Activated naive CD8-positive, alpha-beta T cell treated with anti-CD3 and anti-CD28 coated beads, Interleukin-2, amount 50 U/mL, for 16 hours (primary cell): Measurements from ENCODE around the gene SLC4A1.
"Not testable (repeated sequence)": the region's sequence is repeated elsewhere in the genome, so short reads cannot be mapped to it uniquely, and the experiment has no call there.

Experiments
- DNase-seq: peaks from one replicate; pipeline ENCODE4 v3.0.0-alpha.2; 2020; ENCODE audit warnings: low read depth, low spot score

SLC4A1 gene

DNA sequence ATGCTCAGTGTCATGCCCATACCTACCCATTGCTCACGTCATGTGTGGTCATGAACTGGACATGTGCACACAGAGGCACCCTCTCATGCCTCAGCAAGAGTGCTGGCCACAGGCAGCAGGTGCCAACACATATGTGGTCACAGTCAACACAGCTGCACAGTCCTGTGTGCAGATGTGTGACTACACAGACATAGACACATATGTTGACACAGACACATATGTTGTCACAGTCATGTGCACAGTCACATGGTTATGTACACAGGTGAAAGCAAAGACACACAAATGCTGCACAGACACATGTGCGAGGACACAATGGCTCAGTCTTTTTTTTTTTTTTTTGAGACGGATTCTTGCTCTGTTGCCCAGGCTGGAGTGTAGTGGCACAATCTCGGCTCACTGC, 11.3 kb downstream of the SLC4A1 start:
- DNase-seq: no peak

DNA sequence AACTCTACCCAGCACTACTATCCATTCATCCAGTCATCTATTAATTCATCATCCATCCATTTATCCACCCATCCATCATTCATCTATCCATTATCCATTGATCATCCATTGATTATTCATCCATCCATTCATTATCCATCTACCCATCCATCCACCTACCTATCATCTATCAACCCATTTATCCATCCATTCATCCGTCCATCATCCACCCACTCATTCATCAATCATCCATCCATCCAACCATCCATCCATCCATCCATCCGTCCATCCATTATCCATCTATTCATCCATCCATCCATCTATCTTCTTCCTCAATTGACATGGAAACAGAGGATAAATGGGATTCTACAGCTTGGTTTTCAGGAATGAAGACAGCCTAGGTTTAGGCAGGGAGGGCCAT, 12.0 kb downstream of the SLC4A1 start:
- no peak for DNase-seq

DNA sequence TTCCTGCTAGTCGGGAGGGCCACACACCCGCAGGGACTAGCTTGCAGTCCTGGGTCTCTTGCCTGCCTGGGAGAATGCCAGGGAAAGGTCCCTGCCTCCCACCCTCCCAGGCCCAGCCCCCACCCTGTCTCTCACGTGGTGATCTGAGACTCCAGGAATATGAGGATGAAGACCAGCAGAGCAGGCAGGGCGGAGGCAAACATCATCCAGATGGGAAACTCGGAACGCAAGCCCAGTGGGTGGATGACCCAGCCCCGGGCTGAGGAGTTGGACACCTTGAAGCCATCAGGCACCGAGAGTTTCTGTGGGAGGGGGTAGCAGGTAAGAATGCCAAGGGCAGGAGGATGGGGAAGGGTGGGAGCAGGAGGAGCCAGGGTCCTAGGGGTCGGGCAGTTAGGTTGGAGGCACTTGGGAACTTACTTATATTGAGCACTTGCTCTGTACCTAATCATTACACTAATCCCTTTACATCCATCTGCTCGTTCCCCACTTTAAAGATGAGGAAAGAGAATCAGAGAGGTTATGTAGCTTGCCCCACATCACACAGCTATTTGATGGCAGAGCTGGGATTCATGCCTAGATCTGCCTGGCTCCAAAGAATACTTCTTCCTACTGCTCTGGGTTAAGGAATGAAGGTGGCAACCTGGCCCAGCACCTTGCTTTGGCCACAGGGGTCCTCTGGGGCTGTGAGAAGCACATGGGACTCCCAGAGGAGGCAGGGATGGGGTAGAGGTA, 13.4 kb downstream of the SLC4A1 start:
- no peak for DNase-seq

DNA sequence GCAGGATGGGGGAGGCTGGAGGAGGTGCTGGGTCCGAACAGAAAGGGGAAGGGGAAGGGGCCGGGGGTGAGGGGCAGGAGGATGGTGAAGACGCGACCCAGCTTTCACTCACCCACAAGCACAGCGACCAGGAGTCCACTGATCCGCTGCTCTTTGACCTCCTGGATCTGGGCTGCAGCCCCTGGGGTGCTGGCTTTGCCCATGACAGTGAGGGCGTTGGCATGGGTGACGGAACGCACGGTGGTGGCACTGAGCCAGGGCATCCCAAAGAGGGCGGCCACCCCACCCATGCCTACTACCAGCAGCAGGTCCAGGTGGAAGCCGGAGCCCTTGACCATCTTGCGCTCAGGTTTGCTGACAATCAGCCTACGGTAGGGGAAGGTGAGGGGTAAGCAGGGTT, 14.9 kb downstream of the SLC4A1 start:
- DNase-seq: no peak

DNA sequence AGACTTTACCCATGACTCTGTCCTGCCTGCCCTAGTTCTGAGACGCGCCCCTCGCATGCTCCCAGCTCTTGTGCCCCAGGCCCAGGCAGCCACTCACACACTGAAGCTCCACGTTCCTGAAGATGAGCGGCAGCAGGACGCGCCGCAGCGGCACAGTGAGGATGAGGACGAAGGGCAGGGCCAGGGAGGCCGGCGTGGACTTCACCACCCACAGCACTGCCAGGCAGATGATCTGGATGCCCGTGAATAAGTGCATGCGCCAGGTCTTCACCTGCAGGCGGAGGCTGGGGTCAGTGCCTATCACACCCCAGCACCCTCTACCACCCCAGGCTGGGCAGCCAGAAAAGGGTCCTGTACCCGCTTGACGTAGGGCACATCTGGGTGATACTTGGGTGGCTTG, 16.9 kb downstream of the SLC4A1 start:
- no peak for DNase-seq

DNA sequence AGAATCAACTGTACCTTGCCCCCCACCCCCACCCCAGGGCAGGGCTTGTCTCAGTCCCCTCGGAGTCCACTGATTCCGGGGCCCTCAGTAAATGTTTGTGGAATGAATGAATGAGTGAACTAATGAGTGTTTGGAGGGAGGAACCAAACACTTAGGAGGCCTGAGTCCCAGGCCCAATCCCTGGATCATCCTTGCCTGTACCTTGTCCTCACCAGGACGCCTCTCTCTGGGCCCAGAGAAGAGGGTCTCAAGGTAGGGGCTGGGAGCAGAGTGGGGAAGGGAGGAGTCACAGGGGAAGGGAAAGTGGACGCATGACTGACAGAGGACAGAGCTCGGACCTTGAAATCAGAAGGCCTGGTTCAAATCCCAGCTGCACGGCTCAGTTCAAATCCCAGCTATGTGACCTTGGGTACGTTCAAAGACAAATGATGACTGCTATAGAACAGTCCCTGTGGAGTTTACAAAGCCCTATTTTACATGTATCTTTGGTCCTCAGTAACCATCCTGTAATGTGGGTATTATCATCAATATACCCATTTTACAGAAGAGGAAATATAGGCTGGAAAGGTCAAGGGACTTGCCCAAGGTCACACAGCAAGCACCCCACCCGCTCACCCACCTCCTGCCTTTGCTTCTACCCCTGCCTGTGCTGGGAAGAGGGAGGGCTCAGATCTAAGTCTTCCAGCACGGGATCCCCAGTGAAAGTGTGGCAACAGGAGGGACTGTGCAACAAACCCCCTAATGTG, 18.3 kb downstream of the SLC4A1 start:
- no peak for DNase-seq

DNA sequence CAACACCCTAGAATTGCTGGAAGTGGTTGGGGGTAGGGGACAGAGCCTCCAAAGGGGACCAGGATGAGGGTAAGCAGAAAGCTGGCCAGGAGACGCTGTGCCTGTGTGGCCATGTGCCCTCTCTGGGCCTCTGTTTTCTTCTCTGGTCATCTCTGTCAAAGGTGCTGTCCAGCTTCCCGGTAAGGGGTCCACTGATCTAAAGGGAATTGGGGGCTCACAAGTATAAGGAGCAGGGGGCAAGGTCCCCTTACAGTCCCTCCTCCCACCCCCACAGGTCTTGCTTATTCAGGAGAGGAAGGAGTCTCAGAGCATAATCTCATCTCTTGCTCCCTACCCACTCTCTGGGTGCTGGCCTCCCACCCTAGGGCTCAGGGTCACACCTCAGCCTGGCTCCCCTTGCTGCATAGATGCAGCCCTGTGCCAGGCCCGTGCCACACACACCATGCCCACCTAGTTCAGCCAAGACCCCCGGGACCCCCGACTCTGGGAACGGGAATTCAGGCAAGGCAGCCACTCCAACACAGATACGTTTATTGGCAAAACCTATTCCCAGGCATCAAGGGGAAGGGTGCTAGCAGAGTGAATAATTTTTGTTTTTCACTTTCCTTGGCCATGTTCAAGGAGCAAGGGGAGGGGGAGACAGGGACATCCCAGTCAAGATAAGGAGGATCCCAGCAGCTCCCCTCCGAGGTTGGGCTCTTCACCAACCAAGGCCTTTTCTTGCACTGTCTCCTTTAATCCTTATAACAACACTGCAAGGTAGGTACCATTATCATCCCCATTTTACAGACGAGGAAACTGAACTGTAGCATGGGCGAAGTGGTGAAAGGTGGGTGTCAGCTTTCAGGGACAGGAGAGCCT, 19.8 kb downstream of the SLC4A1 start:
- DNase-seq: no peak

DNA sequence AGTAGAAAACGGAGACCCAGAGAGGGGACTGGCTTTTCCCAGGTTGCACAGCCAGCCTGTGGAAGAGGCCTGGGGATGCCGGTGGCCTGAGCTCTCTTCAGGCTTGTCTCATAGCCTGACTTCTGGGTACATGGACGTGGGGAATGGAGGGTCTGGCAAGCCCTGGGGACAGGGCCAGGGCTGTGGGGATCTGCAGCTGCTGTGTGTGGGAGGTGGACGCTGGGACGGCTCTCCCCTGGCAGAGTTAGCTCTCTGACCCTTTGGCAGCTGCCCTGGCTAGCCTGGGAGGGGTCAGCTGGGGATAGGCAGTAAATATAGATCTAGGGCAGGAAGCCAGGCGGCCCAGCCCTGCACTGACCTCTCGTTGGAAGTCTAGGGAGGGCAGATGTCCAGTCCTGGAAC, 20.5 kb downstream of the SLC4A1 start:
- DNase-seq: no peak

DNA sequence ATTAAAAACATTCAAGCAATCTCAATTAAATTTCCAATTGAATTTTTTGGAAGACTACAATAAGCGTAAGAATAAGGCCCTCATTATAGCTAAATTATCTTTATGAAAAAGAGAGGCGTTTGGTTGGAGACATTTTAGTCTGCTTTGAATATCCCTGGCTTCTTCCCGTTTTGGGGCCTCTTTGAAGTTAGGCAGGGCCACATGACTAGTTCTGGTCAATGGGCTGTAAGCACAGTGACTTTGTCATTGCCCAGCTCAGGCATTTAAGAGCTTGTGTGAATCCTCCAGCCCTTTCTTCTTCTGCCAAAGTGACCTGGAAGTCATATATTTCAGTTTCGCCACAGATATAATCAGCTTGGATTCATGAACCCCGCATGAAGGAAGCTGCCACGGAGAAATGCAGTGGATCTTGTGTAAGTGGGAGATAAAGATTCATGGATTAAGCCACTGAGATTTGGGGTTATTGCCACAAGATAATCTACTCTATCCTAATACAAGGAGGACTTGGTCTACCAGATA, 26.8 kb downstream of the SLC4A1 start:
- DNase-seq: no peak

DNA sequence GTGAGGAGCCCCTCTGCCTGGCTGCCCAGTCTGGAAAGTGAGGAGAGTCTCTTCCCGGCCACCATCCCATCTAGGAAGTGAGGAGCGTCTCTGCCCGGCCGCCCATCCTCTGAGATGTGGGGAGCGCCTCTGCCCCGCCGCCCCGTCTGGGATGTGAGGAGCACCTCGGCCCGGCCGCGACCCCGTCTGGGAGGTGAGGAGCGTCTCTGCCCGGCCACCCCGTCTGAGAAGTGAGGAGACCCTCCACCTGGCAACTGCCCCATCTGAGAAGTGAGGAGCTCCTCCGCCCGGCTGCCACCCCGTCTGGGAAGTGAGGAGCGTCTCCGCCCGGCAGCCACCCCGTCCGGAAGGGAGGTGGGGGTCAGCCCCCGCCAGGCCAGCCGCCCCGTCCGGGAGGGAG, 30.0 kb downstream of the SLC4A1 start:
- DNase-seq: not testable (repeated sequence)

DNA sequence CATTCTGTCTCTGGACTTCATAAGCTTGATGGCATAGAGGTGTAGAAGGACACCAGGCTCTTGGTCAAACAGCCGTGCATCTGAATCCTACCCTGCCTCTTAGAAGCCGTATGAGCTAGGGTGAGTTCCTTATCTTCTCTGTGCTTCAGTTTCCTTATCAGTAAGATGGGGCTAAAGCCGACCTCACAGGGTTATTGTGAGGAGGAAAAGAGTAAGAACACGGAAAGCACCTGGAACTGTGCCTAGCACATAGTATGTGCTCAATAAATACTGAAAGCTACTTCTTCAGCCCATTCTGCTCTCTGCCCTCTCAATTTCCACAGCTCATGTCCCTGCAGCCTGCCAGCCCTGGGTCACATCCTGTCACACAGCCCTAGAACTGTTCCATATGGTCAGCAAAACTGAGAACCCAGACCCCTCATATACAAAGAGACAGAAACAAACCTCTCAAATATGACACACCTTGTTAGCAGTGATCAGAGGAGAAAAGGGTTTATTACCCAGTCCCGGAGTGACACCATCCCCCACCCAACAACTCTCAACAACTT, 31.4 kb downstream of the SLC4A1 start:
- DNase-seq: no peak

DNA sequence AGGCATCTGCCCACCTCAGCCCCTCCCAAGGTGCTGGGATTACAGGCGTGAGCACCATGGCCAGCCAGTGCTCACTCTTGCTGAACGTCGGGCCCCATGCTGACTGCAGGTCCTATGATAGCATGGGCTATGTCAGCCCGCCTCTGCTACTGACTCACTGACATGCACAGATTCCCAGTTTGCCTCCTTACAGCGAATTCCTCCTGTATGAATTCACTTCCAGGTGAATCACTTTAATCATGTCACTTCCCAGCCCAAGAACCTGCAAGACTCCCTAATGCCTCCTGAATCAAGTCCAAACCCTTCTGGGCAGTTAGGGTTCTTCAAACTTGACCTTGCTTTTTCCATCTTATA, 32.4 kb downstream of the SLC4A1 start:
- DNase-seq: no peak

DNA sequence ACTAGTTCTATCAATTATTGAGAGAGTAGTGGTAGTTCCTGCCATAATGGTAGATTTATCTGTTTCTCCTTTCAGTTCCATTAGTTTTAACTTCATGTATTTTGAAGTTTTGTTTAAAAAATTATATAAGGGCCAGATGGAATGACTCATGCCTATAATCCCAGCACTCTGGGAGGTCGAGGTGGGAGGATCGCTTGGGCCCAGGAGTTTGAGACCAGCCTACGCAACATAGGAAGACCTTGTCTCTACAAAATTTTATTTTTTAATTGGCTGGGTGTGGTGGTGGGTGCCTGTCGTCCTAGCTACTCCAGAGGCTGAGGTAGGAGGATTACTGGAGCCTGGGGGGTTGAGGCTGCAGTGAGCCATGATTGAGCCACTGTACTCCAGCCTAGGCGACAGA, 34.4 kb downstream of the SLC4A1 start:
- DNase-seq: no peak

DNA sequence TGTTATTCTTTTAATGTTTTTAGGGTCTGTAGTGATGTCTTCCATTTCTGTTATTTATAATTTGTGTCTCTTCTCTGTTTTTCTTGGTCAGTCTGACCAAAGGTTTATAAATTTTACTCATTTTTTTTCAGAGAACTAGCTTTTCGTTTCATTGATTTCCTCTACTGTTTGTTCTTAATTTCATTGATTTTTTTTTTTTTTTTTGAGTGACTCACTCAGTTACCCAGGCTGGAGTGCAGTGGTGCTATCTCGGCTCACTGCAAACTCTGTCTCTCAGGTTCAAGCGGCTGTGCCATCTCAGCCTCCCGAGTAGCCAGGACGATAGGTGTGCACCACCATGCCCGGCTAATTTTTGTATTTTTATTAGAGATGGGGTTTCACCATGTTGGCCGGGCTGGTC, 35.9 kb downstream of the SLC4A1 start:
- no peak for DNase-seq

DNA sequence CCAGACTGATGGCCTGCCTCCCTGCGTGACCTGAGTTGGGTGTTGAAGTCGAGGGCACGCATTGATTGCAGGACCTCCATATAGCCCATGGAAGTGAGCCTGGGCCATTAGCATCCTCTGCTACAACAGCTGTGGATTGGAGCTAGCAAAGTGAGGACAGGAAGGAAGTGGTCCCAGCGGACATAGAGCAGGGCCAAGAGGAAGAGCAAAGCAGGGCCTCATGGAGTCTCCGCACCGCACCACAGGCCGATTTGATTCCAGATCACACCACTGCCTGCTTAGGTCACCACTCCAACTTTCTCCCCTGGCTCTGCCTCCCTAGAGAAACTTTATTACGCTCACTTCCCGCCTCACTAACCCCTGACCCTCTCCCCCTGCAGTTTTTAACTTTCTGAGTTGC, 37.8 kb downstream of the SLC4A1 start:
- no peak for DNase-seq

DNA sequence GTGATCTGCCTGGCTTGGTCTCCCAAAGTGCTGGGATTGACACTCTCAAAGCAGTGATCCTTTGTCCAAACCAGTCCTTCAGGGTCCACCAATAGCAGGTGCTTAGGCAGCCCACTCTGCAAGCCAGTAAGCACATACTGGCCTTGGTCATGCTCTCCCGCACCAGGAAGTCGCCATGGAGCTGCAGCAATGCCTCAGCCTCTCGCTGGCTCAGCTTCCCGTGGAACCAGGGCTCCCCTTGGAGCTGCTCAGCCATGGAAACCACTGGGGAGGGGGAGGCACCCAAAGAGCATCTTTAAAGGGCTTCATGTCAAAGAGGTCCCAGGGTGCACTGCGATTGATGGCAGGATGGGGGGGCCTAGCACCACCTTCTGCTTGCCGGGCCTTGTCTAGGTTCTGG, 38.8 kb downstream of the SLC4A1 start:
- no peak for DNase-seq

DNA sequence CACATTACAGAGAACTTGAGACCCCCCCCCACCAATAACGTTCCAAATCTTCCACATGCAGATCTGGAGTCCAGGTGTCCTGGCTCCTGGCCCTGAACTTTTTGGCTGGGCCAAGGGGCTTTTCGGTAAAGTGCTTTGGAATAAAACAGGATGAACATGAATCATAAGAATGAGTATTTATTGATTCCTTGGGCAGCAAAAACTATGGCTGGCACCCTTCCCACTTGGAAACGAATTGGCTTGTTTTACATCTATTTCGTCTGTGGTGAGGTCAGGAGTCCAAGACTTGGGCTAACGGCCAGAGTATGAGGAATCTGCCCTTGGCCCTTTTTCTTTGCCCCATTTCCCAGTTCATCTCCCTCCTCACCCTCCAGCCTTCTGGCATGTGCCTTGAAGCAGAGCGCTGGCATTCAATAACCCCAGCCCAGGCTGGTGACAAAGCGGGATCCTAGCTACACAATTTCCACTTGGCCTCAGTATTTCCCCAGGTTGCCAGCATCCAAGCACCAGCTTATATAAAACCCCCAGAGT, 44.3 kb downstream of the SLC4A1 start:
- DNase-seq: no peak

DNA sequence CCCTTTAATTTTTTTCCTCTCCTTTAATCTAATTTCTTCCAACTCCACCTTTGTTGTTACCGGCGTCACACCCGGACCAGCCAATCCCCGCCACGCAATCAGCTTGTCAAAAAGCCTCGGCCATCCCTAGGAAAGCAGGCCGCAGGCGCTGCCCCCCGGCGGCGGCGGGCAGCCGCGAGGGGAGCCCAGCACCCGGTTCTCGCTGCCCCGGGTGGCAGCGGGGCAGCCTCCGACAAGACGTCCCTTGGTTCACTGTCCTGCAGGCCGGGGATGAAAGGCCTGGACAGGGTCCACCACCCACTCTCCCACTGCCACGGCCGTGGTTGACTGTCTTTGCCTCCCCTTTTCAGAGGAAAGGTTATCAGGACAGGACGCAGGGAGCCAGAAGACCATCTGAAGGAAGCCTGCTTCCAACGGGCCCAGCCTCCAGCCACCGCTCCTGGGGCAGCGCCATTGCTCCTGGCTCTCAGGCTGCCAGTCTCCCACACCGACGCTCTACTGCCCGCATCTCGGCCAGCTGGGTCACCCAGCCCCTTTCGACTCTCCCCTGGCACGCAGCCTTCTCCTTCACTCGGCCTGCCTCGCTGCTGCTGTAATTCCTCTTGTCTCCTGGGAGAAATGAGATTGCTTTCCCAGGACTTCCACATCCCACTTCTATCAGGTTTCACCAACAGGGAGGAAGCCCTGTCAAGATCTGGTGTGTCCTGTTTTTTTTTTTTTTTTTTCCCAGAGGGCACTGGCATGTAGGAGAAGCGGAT, 45.6 kb downstream of the SLC4A1 start:
- DNase-seq: no peak

DNA sequence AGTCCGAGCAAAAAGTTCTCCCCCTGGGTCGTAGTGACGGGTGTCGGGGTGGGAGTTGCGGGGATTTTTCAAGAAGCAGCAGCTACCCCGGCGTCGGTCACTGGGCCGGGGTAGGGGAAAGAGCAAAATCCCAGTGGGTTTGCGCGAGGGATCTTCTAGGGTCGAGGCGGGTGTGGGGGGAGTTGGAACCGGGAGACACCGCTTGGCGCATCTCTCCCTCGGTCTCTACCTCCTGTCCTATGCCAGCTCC, 46.1 kb downstream of the SLC4A1 start:
- DNase-seq: no peak

DNA sequence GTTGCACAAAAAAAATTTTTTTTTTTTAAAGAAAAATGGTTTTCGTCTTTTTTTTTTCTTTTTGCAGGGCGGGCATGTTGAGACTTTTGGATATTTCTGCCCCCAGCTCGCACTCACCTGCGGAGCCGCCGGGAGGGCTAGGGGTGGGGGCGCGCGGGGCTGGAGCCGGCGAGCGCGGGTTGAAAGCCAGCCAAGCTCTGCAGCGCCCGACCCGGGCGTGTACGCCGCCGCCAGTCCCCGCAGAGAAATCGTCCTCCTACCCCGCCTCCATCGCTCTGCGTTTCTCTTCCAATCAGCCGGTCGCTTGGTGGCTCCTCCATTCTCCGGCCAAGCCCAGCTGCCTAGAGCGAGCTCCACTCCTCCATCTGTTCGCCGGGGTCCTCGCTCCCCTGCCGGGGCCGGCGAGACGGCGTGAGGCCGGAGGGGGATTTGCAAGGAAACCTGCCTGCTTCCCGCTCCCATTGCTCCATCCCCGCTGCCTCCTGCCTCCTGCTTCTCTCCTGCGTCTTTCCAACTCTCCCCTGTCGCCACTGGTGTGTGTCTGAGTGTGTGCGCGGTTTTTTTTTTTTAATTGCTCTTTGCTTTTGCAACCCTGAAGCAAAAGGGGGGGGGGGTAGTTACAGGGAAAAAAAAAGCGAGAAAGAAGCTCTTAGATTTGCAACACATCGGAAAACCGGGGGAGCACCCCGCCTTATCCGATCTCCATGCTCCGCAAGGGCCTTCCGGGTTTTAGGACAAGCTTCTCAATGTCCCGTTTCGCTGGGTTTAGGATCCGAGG, 46.7 kb downstream of the SLC4A1 start:
- DNase-seq: no peak
